Astrocyte (in vitro differentiated cells and primary cell): ENCODE data around the gene RFTN1. TPM values are rescaled to one million over a fixed set of nuclear protein-coding genes. Genes with fewer than 3 reads are reported as not detected.

Source experiments
- DNase-seq: peaks from one replicate; pipeline ENCODE4 v3.0.0-alpha.2; 2010; ENCODE audit warnings: low read depth
- FAIRE-seq: peaks from 2 replicates; lab custom pipeline; 2011; peaks lifted over from hg19 to GRCh38; lab: Jason Lieb, UNC
- H2AFZ ChIP-seq: 2 replicates; pipeline ENCODE4 v1.6.0; 2012; ENCODE audit warnings: low read depth, low read length, inconsistent platforms
- H3K27ac ChIP-seq: 2 replicates; pipeline ENCODE4 v1.5.1; 2011; ENCODE audit warnings: low read depth, low read length, inconsistent platforms
- H3K27me3 ChIP-seq: 2 replicates; pipeline ENCODE4 v1.6.0; 2011; ENCODE audit warnings: low read length, inconsistent platforms; ENCODE audit not compliant: insufficient read depth
- H3K36me3 ChIP-seq: 2 replicates; pipeline ENCODE4 v1.5.1; 2011; ENCODE audit warnings: low read length, inconsistent platforms; ENCODE audit not compliant: insufficient read depth
- H3K4me1 ChIP-seq: 2 replicates; pipeline ENCODE4 v1.5.1; 2011; ENCODE audit warnings: low read length, inconsistent platforms; ENCODE audit not compliant: insufficient read depth
- H3K4me2 ChIP-seq: 2 replicates; pipeline ENCODE4 v1.6.0; 2012; ENCODE audit warnings: low read length, inconsistent platforms
- H3K4me3 ChIP-seq: 2 replicates; pipeline ENCODE4 v1.5.1; 2011; ENCODE audit warnings: low read depth, mild to moderate bottlenecking, low read length, inconsistent platforms; ENCODE audit not compliant: insufficient read depth
- H3K79me2 ChIP-seq: 2 replicates; pipeline ENCODE4 v1.6.0; 2012; ENCODE audit warnings: mild to moderate bottlenecking, low read length, inconsistent platforms; ENCODE audit not compliant: insufficient read depth
- H3K9ac ChIP-seq: 2 replicates; pipeline ENCODE4 v1.6.0; 2012; ENCODE audit warnings: mild to moderate bottlenecking, low read length, inconsistent platforms
- H3K9me3 ChIP-seq: 2 replicates; pipeline ENCODE4 v1.5.1; 2012; ENCODE audit warnings: low read depth, mild to moderate bottlenecking, low read length, inconsistent platforms; ENCODE audit not compliant: insufficient read depth
- H4K20me1 ChIP-seq: 2 replicates; pipeline ENCODE4 v1.6.0; 2012; ENCODE audit warnings: low read length, inconsistent platforms; ENCODE audit not compliant: insufficient read depth
- H3K27ac Mint-ChIP-seq: one replicate; pipeline ENCODE4 v1.8.0; 2021; ENCODE audit warnings: mild to moderate bottlenecking, mixed read lengths; ENCODE audit not compliant: unreplicated experiment
- H3K27me3 Mint-ChIP-seq: one replicate; pipeline ENCODE4 v1.8.0; 2021; ENCODE audit warnings: low read depth, mixed read lengths; ENCODE audit not compliant: unreplicated experiment
- H3K36me3 Mint-ChIP-seq: one replicate; pipeline ENCODE4 v1.8.0; 2021; ENCODE audit warnings: low read depth, mixed read lengths; ENCODE audit not compliant: unreplicated experiment
- H3K4me1 Mint-ChIP-seq: one replicate; pipeline ENCODE4 v1.8.0; 2021; ENCODE audit warnings: low read depth, mixed read lengths; ENCODE audit not compliant: unreplicated experiment
- H3K4me3 Mint-ChIP-seq: one replicate; pipeline ENCODE4 v1.8.0; 2021; ENCODE audit warnings: mild to moderate bottlenecking, moderate library complexity, mixed read lengths; ENCODE audit not compliant: unreplicated experiment
- H3K9me3 Mint-ChIP-seq: one replicate; pipeline ENCODE4 v1.8.0; 2021; ENCODE audit warnings: mild to moderate bottlenecking, mixed read lengths; ENCODE audit not compliant: unreplicated experiment
- EZH2 ChIP-seq: IDR thresholded peaks from 2 replicates; pipeline ENCODE4 v1.6.1; 2012; ENCODE audit warnings: mild to moderate bottlenecking, low read length, inconsistent platforms; ENCODE audit not compliant: insufficient read depth
- total RNA-seq: library from RNA; stranded (reverse); gene quantifications from 2 replicates; pipeline ENCODE4 v1.2.1, GENCODE V29; 2021
- TF ChIP-seq, protein P1 (sequence below): IDR thresholded peaks from 2 replicates; pipeline ENCODE4 v1.5.1; 2011; ENCODE audit warnings: low read depth, mild to moderate bottlenecking, inconsistent platforms, low read length, moderate library complexity; ENCODE audit not compliant: insufficient read depth

Gene RFTN1
- total RNA-seq, 1 donor from 2014 or later: 49.5 TPM

DNA sequence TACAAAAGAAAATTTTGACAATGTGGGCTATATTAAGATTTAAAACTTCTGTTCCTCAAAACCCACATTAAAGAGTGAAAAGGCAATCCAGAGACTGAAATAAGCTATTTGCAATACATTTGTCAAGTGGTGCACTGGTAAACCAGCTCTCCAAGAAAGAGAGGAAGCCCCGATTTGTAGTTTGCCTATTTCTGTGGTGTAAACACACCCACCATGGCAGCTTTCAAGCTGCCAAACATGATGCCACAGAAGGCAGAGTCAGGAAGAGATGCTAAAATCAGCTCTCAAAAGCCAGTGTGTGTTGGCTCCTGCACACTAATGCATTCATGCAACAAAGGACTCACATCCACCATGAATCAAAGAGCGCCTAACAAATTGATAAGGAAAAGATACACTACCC, 17.5 kb downstream of the RFTN1 start:
- no peak overlapping the region for H3K4me3 Mint-ChIP-seq
- no peak overlapping the region for H3K27ac Mint-ChIP-seq
- Histone ChIP-seq H3K4me3 (no peak overlapping the region), H4K20me1 (peaks cover 80% of the 10 kb centered on the region), H3K4me2 (no peak overlapping the region), H3K9me3 (no peaks in the 10 kb centered on the region), H3K79me2 (peaks cover 84% of the 10 kb centered on the region), H3K36me3 (peaks cover 3% of the 10 kb centered on the region), H3K4me1 (peaks cover 7% of the 10 kb centered on the region), H3K27me3 (no peaks in the 10 kb centered on the region), H3K9ac (no peak overlapping the region), H2AFZ (no peak overlapping the region), H3K27ac (no peak overlapping the region)
- no peaks in the 10 kb centered on the region for H3K27me3 Mint-ChIP-seq
- peaks cover 5% of the 10 kb centered on the region for H3K9me3 Mint-ChIP-seq
- H3K36me3 Mint-ChIP-seq: peaks cover 31% of the 10 kb centered on the region
- TF ChIP-seq, protein P1, sequence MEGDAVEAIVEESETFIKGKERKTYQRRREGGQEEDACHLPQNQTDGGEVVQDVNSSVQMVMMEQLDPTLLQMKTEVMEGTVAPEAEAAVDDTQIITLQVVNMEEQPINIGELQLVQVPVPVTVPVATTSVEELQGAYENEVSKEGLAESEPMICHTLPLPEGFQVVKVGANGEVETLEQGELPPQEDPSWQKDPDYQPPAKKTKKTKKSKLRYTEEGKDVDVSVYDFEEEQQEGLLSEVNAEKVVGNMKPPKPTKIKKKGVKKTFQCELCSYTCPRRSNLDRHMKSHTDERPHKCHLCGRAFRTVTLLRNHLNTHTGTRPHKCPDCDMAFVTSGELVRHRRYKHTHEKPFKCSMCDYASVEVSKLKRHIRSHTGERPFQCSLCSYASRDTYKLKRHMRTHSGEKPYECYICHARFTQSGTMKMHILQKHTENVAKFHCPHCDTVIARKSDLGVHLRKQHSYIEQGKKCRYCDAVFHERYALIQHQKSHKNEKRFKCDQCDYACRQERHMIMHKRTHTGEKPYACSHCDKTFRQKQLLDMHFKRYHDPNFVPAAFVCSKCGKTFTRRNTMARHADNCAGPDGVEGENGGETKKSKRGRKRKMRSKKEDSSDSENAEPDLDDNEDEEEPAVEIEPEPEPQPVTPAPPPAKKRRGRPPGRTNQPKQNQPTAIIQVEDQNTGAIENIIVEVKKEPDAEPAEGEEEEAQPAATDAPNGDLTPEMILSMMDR: no peak
- no peak for TF ChIP-seq EZH2
- DNase-seq (no peak), FAIRE-seq (no peak)
- peaks cover 25% of the 10 kb centered on the region for H3K4me1 Mint-ChIP-seq

DNA sequence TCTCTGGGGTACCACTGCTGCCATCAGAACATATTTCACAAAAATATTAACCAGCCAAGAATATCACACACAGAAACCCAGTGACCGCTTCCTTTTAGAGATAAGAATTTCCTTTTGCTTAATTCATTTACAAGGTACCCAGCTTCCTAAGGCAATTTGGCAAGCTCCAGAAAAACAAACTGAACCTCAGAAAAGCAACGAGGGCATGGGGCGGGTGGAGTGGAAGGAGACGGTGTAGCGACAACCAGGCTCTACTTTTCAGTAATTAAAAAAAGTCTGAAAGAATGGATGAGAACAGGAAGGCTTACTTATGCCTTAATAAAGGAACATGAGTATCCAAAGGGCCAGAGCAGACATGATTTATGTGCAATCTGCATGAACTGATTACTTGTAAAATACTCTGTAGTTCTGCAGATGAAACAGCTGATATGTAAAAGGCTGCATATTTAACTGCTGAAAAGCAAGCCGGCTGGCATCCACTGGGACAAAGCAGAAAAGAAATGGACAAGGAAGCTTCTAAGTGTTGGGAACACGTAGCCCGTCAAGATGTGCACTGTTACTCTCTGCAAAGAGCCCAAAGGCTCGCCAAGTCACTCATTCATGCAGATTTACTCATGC, 18.6 kb downstream of the RFTN1 start:
- Mint-ChIP-seq H3K27ac (no peak overlapping the region), H3K36me3 (peaks cover 32% of the 10 kb centered on the region), H3K27me3 (no peaks in the 10 kb centered on the region), H3K9me3 (peaks cover 5% of the 10 kb centered on the region), H3K4me1 (peaks cover 25% of the 10 kb centered on the region), H3K4me3 (no peak overlapping the region)
- Histone ChIP-seq H4K20me1 (peaks cover 73% of the 10 kb centered on the region), H3K4me1 (peaks cover 7% of the 10 kb centered on the region), H3K27me3 (no peaks in the 10 kb centered on the region), H2AFZ (no peak overlapping the region), H3K36me3 (peaks cover 3% of the 10 kb centered on the region), H3K79me2 (peaks cover 73% of the 10 kb centered on the region), H3K9ac (no peak overlapping the region), H3K27ac (no peak overlapping the region), H3K4me3 (no peak overlapping the region), H3K9me3 (no peaks in the 10 kb centered on the region), H3K4me2 (no peak overlapping the region)
- TF ChIP-seq, protein P1: no peak
- DNase-seq (no peak), FAIRE-seq (no peak)

DNA sequence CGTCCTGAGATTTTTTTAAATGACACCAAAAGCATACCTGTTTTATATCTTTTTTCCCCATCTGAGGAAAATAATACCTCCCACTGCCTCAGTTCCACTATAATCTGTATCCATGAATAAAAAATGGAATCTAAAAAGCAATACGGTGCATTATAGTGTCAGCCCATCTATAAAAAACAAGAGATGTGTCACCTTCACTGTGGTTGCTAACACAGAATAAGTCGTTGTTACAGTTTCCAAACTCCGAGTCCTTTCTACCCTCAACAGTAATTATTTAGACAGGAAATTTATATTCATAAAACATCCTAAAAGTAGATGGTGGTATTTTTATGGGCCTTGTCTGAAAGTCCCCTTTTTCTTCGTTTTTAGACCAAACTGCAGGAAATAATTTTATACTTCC, 19.4 kb downstream of the RFTN1 start:
- DNase-seq: no peak
- TF ChIP-seq, protein P1: no peak
- TF ChIP-seq EZH2: no peak
- Mint-ChIP-seq H3K36me3 (peaks cover 34% of the 10 kb centered on the region), H3K27me3 (no peaks in the 10 kb centered on the region), H3K9me3 (peaks cover 5% of the 10 kb centered on the region), H3K4me3 (no peak overlapping the region), H3K27ac (no peak overlapping the region), H3K4me1 (peaks cover 25% of the 10 kb centered on the region)
- Histone ChIP-seq H2AFZ (no peak overlapping the region), H3K27ac (no peak overlapping the region), H3K79me2 (peaks cover 65% of the 10 kb centered on the region), H3K36me3 (peaks cover 2% of the 10 kb centered on the region), H3K27me3 (no peaks in the 10 kb centered on the region), H4K20me1 (peaks cover 65% of the 10 kb centered on the region), H3K4me3 (no peak overlapping the region), H3K4me1 (peaks cover 7% of the 10 kb centered on the region), H3K9ac (no peak overlapping the region), H3K9me3 (no peaks in the 10 kb centered on the region), H3K4me2 (no peak overlapping the region)
- no peak for FAIRE-seq
